A549 (cell line): ENCODE data around the gene SIVA1. TPM values are rescaled to one million over a fixed set of nuclear protein-coding genes. Genes with fewer than 3 reads are reported as not detected.

Source experiments
- ATAC-seq, 2 experiments: fragments of 200-7000 bp in 1 of 2; fragments of >200 bp in 1 of 2; cut with Nextera tagmentation in 1 of 2; cut with Tn5 transposase in 1 of 2; 3 replicates each; pipeline versions ENCODE4 v1.8.0 to v1.9.1; 2018 to 2020; ENCODE audit warnings: mild to moderate bottlenecking in 1 of 2, moderate library complexity in 1 of 2
- CTCF ChIA-PET: fragments of 300-600 bp; sonication (Branson Sonifier 250); formaldehyde crosslinking; extraction: SDS; loops from one replicate; lab custom pipeline; 2021; ENCODE audit warnings: antibody characterized with exemption, inconsistent platforms; lab: Yijun Ruan, JAX
- POLR2A ChIA-PET: fragments of 350-600 bp; formaldehyde crosslinking; extraction: SDS; loops from one replicate; lab custom pipeline; 2021; ENCODE audit warnings: antibody characterized with exemption, inconsistent platforms; lab: Yijun Ruan, JAX
- DNase-seq, 2 experiments: peaks; one replicate each; pipeline versions ENCODE4 v3.0.0 to v3.0.0-alpha.2; 2011 to 2016; ENCODE audit warnings: low read depth in 1 of 2, low spot score in 1 of 2
- FAIRE-seq: peaks from 2 replicates; lab custom pipeline; 2011; peaks lifted over from hg19 to GRCh38; lab: Jason Lieb, UNC
- H3K27ac ChIP-seq, 2 experiments: fragments of >200 bp; sonication (Bioruptor Twin); formaldehyde crosslinking; 3 replicates each; pipeline ENCODE4 v1.5.1; 2016 to 2017
- H3K4me1 ChIP-seq: fragments of >200 bp; sonication (Bioruptor Twin); formaldehyde crosslinking; 3 replicates; pipeline ENCODE4 v1.6.1; 2016
- H3K4me2 ChIP-seq: fragments of >200 bp; sonication (Bioruptor Twin); formaldehyde crosslinking; 3 replicates; pipeline ENCODE4 v1.6.1; 2016
- H3K4me3 ChIP-seq: fragments of >200 bp; sonication (Bioruptor Twin); formaldehyde crosslinking; 3 replicates; pipeline ENCODE4 v1.5.1; 2016
- H3K9me3 ChIP-seq: fragments of >200 bp; sonication (Bioruptor Twin); formaldehyde crosslinking; 3 replicates; pipeline ENCODE4 v1.6.1; 2016
- BHLHE40 ChIP-seq: IDR thresholded peaks from 2 replicates; pipeline ENCODE4 v1.6.1; 2012; ENCODE audit warnings: low read depth, low read length, inconsistent platforms
- CEBPB ChIP-seq, 2 experiments: fragments of >200 bp in 1 of 2; sonication (Bioruptor Twin) in 1 of 2; formaldehyde crosslinking in 1 of 2; IDR thresholded peaks; 2 replicates each; pipeline ENCODE4 v1.6.1; 2012 to 2016
- EHMT2 ChIP-seq: fragments of 200-600 bp; sonication (generic); IDR thresholded peaks from 2 replicates; pipeline ENCODE4 v1.6.1; 2016; ENCODE audit warnings: antibody characterized with exemption, low read depth, mild to moderate bottlenecking, moderate library complexity
- EP300 ChIP-seq, 2 experiments: fragments of >200 bp; sonication (Bioruptor Twin); formaldehyde crosslinking; IDR thresholded peaks; 2 replicates in 1 of 2; 3 replicates in 1 of 2; pipeline ENCODE4 v1.6.1; 2016 to 2017
- HDAC2 ChIP-seq: fragments of 200-600 bp; sonication (generic); IDR thresholded peaks from 2 replicates; pipeline ENCODE4 v1.6.1; 2016
- HOXA7 ChIP-seq: fragments of 250-450 bp; sonication (Bioruptor Pico); IDR thresholded peaks from 2 replicates; pipeline ENCODE4 v1.5.0; 2020; ENCODE audit warnings: mild to moderate bottlenecking, moderate library complexity
- HOXB5 ChIP-seq: fragments of 250-450 bp; sonication (Bioruptor Pico); IDR thresholded peaks from 2 replicates; pipeline ENCODE4 v1.5.0; 2020; ENCODE audit warnings: mild to moderate bottlenecking, moderate library complexity
- MAZ ChIP-seq: fragments of 150-350 bp; IDR thresholded peaks from 2 replicates; pipeline ENCODE4 v1.6.1; 2014; ENCODE audit warnings: antibody characterized with exemption, low read depth, low read length, borderline replicate concordance
- MYC ChIP-seq: IDR thresholded peaks from 2 replicates; pipeline ENCODE4 v1.6.1; 2012; ENCODE audit warnings: mild to moderate bottlenecking, inconsistent platforms, low read length, improper control_type of control experiment, borderline replicate concordance
- NR3C1 ChIP-seq: fragments of >200 bp; sonication (Bioruptor Twin); formaldehyde crosslinking; IDR thresholded peaks from 3 replicates; pipeline ENCODE4 v1.6.1; 2017
- PHF8 ChIP-seq: fragments of 200-600 bp; sonication (generic); IDR thresholded peaks from 2 replicates; pipeline ENCODE4 v1.6.1; 2016; ENCODE audit warnings: low read depth, mild to moderate bottlenecking, antibody characterized with exemption, moderate library complexity, borderline replicate concordance
- RNF2 ChIP-seq: fragments of 200-600 bp; sonication (generic); IDR thresholded peaks from 2 replicates; pipeline ENCODE4 v1.6.1; 2016; ENCODE audit warnings: low read depth, mild to moderate bottlenecking, antibody characterized with exemption, moderate library complexity, borderline replicate concordance
- TFCP2L1 ChIP-seq: fragments of 250-450 bp; sonication (Bioruptor Pico); IDR thresholded peaks from 2 replicates; pipeline ENCODE4 v1.5.0; 2021; ENCODE audit warnings: mild to moderate bottlenecking
- ZC3H11A ChIP-seq: fragments of 450-650 bp; IDR thresholded peaks from 2 replicates; pipeline ENCODE4 v1.6.1; 2014; ENCODE audit warnings: antibody characterized with exemption, mild to moderate bottlenecking
- WGBS: methylation state at CpG from one replicate; pipeline ENCODE4 v1.1.6; 2017; ENCODE audit errors: missing lambda C conversion rate; 5-methylcytosine and 5-hydroxymethylcytosine counted together
- polyA plus RNA-seq, 4 experiments: library from polyadenylated mRNA; depleted of rRNA in 3 of 4; stranded (reverse); fragments of >200 nt; fragmentation: RNase III in 1 of 4; extraction: RNeasy Plus Mini Kit Qiagen cat#74134 plus additional on column Dnase treatment in 1 of 4; gene quantifications; 2 replicates in 3 of 4; 3 replicates in 1 of 4; pipeline ENCODE4 v1.2.3, GENCODE V29; 2011 to 2017
- TF ChIP-seq, protein P1 (sequence below): IDR thresholded peaks from 2 replicates; pipeline ENCODE4 v1.6.1; 2012
- TF ChIP-seq, protein P2 (sequence below): IDR thresholded peaks from 2 replicates; pipeline ENCODE4 v1.6.1; 2012; ENCODE audit warnings: low read depth, borderline replicate concordance
- TF ChIP-seq, protein P3 (sequence below): fragments of 150-350 bp; IDR thresholded peaks from 2 replicates; pipeline ENCODE4 v1.6.1; 2014; ENCODE audit warnings: low read depth, mild to moderate bottlenecking, low read length

SIVA1 gene
- polyA plus RNA-seq, 2 of the 4 experiments (the other 2 are of a cell fraction): 90.0 to 169 TPM

DNA sequence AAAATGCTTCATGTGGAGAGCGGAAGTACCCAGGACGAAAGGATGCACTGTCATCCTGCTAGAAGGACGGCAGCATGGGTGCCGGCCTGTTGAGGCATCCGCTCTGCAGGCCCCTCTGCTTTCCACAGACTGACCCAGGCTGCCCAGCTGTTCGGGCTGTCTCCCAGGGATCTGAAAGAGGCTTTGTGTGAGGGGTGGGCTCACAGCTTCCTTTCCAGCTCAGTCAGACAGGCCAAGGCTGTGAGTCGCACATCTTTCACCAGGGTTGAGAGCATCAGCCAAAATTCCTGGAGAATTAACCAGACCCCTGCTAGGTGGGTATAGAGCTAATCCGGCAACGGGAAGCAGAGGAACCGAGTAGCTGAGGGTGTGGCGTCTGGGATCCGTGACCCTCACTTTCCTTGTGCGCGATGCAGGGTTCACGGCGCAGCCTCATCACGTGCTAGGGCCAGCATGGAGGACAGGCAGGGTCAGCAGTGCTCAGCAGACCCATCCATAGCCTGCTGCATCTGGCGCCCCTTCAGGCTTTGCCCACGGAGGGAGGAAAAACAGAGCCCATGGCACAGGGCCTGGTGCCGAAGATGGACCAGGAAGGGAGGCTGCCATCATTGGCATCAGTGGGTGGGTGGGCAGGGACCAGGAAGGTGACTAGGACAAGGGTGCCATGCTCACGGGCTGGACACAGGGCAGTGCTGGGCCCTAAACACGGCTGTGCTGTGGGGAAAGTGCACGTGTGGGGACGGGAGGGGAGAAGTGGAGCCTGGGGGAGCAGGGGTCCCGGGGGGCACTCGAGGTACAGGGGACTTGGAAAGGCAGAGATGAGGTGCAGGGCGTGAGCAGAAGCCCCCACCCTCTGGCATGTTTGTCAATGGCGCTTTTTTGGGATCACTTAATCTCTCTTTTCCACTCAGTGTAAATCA lies 9.2 kb upstream of the SIVA1 start:
- H3K4me3 ChIP-seq: no peak overlapping the region
- no peak for TF ChIP-seq ZC3H11A
- TF ChIP-seq, protein P1, sequence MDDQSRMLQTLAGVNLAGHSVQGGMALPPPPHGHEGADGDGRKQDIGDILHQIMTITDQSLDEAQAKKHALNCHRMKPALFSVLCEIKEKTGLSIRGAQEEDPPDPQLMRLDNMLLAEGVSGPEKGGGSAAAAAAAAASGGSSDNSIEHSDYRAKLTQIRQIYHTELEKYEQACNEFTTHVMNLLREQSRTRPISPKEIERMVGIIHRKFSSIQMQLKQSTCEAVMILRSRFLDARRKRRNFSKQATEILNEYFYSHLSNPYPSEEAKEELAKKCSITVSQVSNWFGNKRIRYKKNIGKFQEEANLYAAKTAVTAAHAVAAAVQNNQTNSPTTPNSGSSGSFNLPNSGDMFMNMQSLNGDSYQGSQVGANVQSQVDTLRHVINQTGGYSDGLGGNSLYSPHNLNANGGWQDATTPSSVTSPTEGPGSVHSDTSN: no peak
- TF ChIP-seq MYC: no peak
- no peak for TF ChIP-seq BHLHE40
- no peak for TF ChIP-seq PHF8
- TF ChIP-seq HOXB5: no peak
- no peak for TF ChIP-seq NR3C1
- no peak for TF ChIP-seq RNF2
- no peak for TF ChIP-seq HDAC2
- H3K9me3 ChIP-seq: no peaks in the 10 kb centered on the region
- WGBS: 79% methylated on average over 24 of the region's 28 CpGs
- CTCF ChIA-PET: interaction anchor here (1.1 to 2.2 kb wide), 4 partner anchors 8 to 21 kb away, joined by 3 to 9 read pairs (median 7); no protein-coding TSS in a partner anchor
- DNase-seq (no peak), ATAC-seq (peak in 1 of 2 experiments; percentile 33; a peak in 2 of 6 replicates), FAIRE-seq (no peak)
- H3K27ac ChIP-seq: no peak overlapping the region
- no peaks in the 10 kb centered on the region for H3K4me1 ChIP-seq
- POLR2A ChIA-PET: no interaction called here
- no peak overlapping the region for H3K4me2 ChIP-seq

DNA sequence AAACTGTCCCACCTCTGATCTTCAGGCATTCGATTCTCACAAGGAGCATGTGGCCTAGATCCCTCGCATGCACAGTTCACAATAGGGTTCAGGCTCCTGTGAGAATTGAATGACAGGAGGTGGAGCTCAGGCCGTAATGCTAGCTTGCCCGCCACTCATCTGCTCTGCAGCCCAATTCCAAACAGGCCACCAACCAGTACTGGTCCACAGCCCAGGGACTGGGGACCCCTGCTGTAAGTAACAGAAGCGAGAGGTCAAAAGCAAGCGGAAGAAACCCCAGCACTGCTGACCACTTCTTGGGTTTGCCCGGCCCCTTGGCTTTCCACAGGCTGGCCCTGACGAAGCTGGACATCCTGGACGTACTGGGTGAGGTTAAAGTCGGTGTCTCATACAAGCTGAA lies 8.5 kb upstream of the SIVA1 start:
- no peak for FAIRE-seq
- POLR2A ChIA-PET: no interaction called here

DNA sequence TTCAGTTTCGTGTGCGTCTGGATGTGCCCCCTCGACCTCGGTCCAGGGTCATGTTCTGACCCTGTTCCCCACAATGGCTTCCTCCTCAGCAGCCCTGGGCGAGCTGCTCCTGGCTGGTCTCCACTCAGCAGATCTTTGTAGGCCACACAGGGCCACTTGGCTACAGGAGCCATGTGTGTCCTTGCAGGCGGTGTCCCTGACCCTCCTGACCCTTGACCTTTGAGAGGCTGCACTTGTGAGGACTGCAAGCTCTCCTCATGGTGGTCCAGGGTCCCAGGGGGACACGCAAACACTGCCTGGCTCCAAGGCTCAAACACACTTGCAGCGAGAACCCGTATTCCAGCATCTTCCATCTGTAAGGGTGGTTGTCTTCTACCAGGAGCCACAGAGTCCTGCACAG lies 7.5 kb upstream of the SIVA1 start:
- DNase-seq (no peak), FAIRE-seq (no peak), ATAC-seq (no peak)
- 91% methylated on average over 8 of the region's 9 CpGs for WGBS
- POLR2A ChIA-PET: no interaction called here
- H3K4me3 ChIP-seq: no peak overlapping the region
- no peak for TF ChIP-seq RNF2
- TF ChIP-seq EHMT2: no peak
- TF ChIP-seq, protein P2, sequence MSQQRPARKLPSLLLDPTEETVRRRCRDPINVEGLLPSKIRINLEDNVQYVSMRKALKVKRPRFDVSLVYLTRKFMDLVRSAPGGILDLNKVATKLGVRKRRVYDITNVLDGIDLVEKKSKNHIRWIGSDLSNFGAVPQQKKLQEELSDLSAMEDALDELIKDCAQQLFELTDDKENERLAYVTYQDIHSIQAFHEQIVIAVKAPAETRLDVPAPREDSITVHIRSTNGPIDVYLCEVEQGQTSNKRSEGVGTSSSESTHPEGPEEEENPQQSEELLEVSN: no peak
- no peak for TF ChIP-seq ZC3H11A
- TF ChIP-seq TFCP2L1 (CRISPR knock-in tag): no peak
- TF ChIP-seq MAZ: no peak
- TF ChIP-seq HOXA7: no peak
- TF ChIP-seq CEBPB (IDR thresholded peaks at IDR 0.05): no peak
- H3K9me3 ChIP-seq: no peaks in the 10 kb centered on the region
- H3K27ac ChIP-seq: no peak overlapping the region
- no peak overlapping the region for H3K4me2 ChIP-seq
- CTCF ChIA-PET: interaction anchor here (1.2 to 2.2 kb wide), 5 partner anchors 9 to 37 kb away, joined by 4 to 9 read pairs (median 6); partner anchors contain the start of gene ADSS1
- peaks cover 14% of the 10 kb centered on the region for H3K4me1 ChIP-seq

More for the DNA sequence above, 8.5 kb upstream of the SIVA1 start:
- no peak overlapping the region for H3K4me2 ChIP-seq
- CTCF ChIA-PET: interaction anchor here (0.6 to 2.2 kb wide), 5 partner anchors 8 to 39 kb away, joined by 3 to 9 read pairs (median 4); no protein-coding TSS in a partner anchor
- H3K27ac ChIP-seq: no peak overlapping the region
- peaks cover 7% of the 10 kb centered on the region for H3K4me1 ChIP-seq
- no peak for TF ChIP-seq EP300 (IDR thresholded peaks at IDR 0.05)
- TF ChIP-seq, protein P3, sequence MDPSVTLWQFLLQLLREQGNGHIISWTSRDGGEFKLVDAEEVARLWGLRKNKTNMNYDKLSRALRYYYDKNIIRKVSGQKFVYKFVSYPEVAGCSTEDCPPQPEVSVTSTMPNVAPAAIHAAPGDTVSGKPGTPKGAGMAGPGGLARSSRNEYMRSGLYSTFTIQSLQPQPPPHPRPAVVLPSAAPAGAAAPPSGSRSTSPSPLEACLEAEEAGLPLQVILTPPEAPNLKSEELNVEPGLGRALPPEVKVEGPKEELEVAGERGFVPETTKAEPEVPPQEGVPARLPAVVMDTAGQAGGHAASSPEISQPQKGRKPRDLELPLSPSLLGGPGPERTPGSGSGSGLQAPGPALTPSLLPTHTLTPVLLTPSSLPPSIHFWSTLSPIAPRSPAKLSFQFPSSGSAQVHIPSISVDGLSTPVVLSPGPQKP: no peak
- DNase-seq (no peak), ATAC-seq (no peak)
- WGBS: 86% methylated on average over 10 of the region's 10 CpGs
- no peaks in the 10 kb centered on the region for H3K9me3 ChIP-seq
- H3K4me3 ChIP-seq: no peak overlapping the region
